PC-3 (cell line): Measurements from ENCODE around the gene HTR3D.

ENCODE experiments used
- CTCF ChIP-seq: fragments of 300-600 bp; sonication (generic); conservative IDR thresholded peaks from 2 replicates; pipeline ENCODE4 v1.5.1; 2017; ENCODE audit warnings: antibody characterized with exemption, low read depth, mild to moderate bottlenecking, low read length
- EZH2 ChIP-seq: fragments of 300-600 bp; sonication (generic); IDR thresholded peaks from one replicate; pipeline ENCODE4 v1.6.1; 2017; ENCODE audit warnings: antibody characterized with exemption, mild to moderate bottlenecking, low read length; ENCODE audit not compliant: unreplicated experiment
- EZH2phosphoT487 ChIP-seq: fragments of 300-600 bp; sonication (generic); IDR thresholded peaks from 2 replicates; pipeline ENCODE4 v1.6.1; 2018; ENCODE audit warnings: mild to moderate bottlenecking, antibody characterized with exemption, low read length, borderline replicate concordance

- no peak for TF ChIP-seq CTCF
- no peak for TF ChIP-seq EZH2phosphoT487
- no peak for TF ChIP-seq EZH2
Observed at GRCh38 chr3:183984749-183985729, 46.5 kb upstream of the HTR3D start.
